CD4-positive, alpha-beta T cell treated with Interleukin-4 for 1 hour (primary cell): ENCODE results near the gene MS4A7.
"Not testable (repeated sequence)": the region's sequence is repeated elsewhere in the genome, so short reads cannot be mapped to it uniquely, and the experiment has no call there.

ENCODE experiments used
- DNase-seq, 2 donors: peaks; one replicate each; pipeline ENCODE4 v3.0.0-alpha.2; 2020 to 2022

Gene MS4A7, protein sequence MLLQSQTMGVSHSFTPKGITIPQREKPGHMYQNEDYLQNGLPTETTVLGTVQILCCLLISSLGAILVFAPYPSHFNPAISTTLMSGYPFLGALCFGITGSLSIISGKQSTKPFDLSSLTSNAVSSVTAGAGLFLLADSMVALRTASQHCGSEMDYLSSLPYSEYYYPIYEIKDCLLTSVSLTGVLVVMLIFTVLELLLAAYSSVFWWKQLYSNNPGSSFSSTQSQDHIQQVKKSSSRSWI

DNA sequence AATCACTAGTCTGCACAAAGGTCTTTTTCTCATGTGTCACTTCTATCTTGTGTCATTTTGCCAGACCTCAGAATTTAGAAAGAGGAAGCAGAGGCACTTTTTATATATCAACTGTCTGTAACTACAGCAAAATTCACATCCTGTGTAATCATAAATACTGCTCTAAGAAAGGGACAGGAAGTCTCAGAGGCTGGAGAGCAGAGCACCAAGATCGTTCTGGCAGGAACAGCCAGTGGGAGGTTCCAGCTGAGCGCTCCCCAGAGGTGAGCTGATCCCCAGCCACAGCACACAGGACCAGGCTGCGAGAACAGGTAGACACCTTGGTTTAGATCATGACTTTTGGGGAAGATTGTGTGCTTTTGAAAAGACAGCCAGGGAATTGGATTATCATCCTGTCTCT, at the start of gene MS4A7:
TSS of gene MS4A7 (plus strand) at position 179 of the 400 bp plus-strand sequence. CDS start 4,610 bp downstream, outside the sequence.
- peak; percentile 24 to 78 for DNase-seq

DNA sequence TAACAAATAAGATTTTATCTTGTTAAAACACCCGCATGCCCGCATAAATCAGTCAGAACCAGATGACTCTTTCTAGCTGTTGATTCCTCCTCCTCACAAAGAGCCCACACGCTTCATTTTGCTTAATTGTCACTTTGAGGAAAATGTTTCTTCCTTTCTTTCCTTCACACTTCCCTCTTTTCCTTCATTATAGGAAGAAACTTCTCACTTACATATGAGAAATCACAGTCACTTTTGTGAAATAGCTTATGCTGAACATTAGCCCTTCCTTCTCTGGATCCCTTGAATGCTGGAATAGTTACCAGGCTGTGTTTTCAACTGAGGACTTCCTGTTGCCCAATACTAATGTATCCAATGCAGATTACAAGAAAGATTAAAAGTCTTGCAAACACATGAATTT, 45.5 kb upstream of the MS4A7 start:
- DNase-seq = no peak

DNA sequence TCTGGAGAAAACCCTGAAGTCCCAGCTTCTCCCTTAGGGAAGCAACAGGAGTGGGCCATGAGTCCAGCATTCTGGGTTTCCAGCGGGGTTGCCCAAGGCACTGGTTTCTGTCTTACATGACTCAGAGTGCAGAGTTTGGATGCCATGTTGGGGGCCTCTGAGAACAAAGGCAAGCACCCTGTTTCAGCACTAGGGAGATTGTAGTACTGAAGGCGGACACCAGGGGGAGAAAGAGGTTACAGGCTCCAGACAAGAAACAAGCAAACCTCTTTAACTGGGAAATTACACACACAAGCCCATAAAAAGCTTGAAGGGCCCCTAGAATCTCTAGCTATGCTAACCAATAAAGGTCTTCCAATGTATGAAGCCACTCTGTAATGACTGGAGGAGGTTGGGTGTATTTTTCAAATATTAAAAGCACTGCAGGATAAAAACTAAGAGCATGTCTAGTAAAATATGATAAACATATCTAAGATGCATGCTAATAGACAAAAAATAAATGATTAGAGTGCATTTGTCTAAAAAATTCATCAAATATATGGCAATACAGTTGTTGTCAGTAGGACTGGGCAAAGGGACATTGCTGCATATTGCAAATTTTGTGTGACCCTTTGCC, 44.2 kb upstream of the MS4A7 start:
- DNase-seq = peak; percentile 58 to 70

DNA sequence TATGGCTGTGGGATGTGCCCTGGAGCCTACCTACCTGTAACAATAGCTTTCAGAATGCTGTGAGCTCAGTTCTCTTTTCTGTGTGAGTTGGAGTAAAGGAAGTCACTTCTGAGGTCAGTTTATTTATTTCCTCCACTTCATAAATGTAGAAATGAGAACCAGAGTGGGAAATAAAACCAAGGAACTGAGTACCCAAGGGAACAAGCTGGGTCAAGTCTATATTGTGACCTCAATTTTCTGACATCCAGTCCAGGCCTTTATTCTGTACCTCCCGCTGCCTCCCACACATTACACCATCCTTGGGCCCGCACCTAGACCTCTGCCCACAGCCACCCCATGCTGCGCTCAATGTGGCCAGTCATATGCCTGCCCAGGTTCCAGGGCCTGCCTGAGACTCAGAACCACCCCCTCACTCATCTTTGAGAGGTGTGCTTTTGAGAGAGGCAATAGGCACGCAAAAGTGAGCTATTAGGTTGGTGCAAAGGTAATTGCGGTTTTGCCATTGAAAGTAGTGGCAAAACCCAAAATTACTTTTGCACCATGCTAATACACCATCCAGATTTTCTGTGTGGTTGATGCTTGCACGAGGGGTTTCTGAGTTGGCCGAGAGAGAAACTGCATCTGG, 41.5 kb upstream of the MS4A7 start:
- no peak for DNase-seq

DNA sequence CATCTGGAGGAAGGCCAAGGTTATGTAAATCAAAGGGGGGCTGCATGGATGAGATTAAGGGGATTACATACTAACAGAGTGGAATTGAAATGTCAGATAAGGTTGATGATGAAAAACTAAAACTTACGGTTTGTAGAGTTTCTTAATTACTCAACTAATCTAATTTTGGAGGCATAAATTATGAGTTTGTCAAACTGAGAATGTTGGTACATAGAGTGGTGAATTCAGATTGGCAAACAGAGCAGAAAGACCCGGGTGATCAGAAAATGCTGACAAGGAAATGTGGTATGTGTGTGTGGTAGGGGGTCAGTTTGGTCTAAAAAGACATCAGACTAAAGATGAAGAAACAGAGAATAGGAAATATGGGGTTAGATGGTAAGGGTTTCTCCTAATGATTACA, 40.3 kb upstream of the MS4A7 start:
- no peak for DNase-seq

DNA sequence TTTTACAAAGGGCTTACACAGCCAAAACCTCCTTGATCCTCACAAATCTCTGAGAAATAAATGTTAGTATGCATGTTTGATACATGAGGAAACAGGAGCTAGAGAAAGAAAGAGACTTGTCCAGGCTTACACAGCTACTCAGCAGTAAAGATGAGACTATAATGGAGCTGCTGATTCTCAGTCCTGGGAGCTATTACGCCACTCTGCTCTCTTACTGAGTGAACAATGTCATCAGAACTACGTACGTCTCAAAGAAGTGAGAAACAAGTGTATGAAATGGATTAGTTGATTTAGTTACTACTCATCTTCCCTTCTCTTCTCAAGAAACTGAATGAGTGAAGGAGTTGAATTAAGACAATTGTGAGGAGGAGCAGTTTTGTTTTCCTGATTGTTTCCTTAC, 39.0 kb upstream of the MS4A7 start:
- DNase-seq = no peak

DNA sequence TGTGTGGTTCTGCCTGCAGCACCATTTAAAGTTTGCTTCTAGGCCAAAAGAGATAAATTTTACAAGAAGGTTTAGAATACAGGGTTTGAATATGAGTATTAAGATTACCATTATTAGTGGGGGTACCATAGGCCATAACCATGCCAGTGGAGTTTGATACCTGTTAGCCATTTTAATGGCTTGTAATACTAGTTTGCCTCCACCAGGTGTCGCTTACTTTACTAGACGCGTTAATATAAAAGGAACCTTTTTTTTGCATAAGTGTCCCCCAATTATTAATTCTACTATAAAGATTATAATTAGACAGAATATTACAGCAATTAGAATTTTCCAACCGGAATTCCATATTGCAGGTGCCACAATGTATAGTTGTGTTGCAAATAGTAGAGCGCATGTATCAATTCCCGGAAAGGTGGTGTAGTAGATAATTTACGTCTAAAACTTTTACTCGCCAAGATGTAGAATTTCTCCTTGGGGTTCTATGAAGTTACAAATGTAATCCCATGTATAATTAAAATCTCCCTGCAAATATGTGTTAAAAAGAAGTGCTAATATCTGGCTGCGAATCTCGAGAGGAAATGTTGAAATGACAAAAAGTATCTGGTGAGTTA, 35.1 kb upstream of the MS4A7 start:
- peak in 1 of 2 donors; percentile 33 for DNase-seq

DNA sequence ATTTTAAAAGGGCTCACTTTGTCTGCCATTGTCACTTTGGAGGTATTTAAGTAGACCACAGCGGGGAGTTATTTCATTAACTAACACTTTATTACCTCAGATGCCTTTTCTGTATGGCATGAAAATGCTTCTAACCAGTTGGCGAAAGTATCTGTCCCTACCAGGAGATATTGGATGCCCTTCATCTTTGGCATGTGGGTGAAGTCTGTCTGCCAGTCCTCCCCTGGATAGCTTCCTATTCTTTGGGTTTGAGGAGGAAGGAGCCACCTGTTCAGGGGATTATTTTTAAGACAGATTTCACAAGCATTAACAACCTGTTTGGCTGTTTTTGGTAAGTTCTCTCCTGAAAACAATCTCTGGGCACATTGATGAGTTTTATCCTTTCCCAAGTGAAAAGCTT, 34.2 kb upstream of the MS4A7 start:
- DNase-seq = no peak

DNA sequence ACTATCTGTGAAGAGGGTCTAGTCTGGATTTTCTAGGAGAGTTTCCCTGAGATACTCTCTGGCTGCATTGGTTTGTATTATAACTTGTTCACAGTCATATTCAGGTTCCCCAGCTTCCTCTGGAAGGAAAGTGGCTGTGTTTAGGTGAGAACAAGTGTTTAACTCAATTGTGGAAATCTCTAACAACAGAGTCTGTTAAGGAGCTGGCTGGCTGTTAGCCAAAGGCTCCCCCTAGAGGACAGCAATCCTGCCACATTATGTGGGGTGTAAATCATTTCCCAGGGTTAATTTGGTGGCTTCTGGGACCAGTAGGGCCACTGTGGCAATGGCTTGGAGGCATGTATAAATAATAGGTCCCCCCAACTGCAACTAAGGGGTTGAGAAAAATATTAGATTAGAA, 32.8 kb upstream of the MS4A7 start:
- peak in 1 of 2 donors; percentile 39 for DNase-seq

DNA sequence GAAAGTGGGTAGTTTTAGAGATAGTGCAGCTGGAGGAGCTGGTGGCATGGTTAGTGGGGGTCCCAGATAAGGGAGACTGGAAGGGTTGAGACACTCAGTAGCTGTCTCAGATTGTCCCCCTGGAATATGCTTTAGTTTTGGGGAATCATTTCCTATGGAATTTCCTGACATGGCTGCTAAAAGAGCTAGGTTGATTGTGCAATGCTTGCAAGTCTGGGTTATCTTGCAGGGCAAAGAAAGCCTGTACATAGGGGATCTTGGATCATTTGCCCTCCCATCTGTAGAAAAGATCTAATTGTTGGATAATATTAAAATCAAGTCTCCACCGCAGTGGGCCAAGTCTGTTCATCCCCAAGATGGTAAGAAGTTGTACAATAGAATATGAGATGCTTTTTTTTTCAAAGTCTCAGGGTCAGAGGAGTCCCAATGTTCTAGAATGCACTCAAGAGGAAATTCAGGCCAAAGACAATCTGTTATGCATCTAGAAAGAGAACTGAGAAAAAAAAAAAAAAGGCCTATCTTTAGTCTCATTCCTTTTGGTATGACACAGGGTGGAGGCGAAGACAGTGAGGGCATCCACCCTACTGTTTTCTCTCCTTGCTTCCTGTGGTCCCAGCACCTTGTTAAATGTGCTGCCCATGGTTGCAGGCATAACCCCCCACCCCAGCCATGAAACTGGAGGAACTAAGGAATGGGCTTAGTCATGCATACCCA, 31.1 kb upstream of the MS4A7 start:
- DNase-seq = no peak

DNA sequence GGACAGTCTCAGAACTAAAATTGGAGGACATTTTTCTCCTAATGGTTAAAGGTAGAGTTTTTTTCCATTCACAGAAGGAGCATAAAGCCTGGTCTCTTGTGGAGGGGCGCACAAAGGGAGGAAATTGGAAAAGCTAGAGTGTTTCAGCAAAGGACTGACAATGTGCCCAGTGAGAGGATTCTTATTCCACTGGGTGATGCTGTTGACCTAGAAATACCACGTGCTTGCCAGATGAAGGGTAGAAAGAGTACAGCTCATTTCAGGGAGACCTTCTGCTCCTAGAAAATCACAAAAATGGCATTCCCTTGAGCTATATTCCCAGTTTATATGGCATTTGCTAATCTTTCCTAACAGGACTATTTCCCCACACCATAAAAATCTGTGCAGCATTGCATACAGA, 30.2 kb upstream of the MS4A7 start:
- DNase-seq = no peak

DNA sequence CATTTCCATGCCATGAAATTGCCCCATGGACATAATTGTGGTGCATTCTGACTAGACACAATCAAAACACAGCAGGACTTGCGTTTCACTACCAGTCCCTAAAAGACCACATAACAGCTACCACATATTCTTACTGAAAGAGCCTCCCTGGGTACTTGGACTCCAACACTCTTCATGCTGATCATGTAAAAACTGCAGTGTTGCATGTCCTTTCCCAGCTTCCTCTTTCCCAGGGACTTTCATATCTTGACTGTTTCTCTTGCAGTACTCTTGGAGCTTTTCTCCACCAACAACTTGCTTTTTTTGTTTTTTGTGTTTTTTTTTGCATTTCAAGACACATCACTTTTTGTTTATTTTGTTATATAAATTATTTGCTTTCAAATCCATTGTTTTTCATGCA, 28.3 kb upstream of the MS4A7 start:
- DNase-seq = no peak

DNA sequence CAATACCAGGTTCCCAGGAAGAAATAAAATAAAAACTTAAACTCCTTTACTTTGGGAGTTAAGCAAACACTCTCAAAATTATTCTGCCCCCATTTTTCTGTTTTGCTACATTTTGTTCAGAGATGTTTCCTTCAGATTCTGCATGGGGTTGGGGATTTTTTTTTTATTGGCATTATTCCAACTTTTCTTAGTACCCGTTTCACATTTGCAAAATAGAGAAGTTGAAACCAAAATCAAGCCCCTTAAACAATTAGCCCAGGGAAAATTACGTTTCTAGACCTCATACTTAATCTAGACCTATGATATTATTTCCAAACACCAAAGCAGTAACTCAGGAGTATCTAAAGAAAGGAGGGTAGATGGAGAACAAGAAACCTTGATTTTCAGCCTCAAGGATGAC, 20.6 kb upstream of the MS4A7 start:
- no peak for DNase-seq

DNA sequence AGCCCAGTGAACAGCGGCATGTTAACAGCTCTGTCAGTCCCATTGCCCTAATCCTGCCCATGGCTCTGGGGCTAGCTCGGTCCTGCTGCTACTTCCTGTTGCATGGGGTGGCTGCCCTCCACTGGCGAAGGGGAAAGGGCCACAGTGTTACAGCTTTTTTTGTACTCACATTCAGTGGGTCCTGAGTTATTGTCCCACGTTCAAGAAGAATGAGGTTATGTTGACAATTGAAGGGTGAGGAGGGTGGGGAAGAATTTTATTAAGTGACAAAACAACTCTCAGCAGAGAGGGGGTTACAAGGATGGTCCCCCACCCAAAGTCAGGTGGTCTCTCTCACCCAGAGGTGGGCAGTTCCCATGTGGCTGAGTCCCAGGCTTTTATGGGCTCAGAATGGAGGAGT, 17.7 kb upstream of the MS4A7 start:
- no peak for DNase-seq

DNA sequence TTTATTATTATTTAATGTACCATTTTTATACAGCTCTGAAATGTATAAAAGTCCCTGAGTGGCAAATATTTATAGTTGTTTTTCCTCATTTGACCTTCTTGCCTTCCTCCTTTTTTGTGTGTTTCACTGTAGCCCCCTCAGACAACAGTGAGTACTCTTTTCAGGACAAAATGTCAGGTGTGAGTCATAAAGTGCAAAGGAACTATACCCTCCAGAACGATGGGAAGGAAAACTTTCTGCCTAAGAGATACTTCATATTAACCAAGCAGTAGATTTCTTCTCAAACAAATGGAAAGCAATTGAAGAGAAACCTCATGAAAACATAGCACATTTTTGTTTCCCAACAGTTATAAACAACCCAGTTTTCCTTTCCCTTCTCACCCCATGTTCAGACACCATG, 16.1 kb upstream of the MS4A7 start:
- DNase-seq = no peak

DNA sequence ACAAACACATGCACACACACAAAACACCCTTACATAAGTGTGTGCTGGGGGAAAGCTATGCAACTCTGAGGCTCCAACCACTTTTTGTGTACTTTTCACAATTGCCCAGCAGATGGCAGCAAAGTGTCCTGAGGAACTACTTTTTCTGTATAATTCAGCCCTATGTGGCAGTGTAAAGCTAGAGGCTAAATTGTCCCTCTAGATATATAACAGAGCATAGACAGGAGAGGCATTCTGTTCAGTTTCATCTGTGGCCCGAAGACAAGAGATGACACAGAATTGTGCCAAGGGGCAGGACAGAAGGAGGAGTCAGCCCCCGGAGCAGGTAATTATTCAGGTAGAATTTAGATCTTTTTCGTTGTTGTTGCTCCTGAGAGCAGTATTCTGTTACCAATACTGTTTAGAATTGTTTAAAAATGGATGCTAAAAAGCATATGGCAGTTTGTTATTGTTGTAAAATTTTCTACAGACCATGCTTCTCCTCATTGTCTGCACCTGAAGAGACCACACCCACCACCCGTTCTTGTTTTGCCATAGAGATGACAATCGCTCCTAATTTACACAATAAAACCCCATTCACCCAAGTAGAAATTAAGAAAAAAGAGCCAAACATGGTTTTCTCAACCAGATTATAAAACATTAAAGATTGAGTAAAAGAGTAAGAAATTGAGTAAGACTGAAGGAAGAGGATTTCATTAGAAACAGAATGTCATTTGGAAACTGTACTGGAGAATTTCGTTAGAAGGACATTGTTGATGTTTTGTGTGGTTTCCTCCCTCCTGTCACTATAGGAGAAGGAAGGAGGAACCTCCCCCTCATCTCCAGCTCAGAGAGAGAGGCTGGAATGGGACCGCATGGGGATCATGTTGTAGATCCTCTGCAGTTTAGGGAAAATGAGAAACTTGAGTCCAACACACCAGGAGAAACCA, 14.5 kb upstream of the MS4A7 start:
- DNase-seq = peak; percentile 62 to 78

DNA sequence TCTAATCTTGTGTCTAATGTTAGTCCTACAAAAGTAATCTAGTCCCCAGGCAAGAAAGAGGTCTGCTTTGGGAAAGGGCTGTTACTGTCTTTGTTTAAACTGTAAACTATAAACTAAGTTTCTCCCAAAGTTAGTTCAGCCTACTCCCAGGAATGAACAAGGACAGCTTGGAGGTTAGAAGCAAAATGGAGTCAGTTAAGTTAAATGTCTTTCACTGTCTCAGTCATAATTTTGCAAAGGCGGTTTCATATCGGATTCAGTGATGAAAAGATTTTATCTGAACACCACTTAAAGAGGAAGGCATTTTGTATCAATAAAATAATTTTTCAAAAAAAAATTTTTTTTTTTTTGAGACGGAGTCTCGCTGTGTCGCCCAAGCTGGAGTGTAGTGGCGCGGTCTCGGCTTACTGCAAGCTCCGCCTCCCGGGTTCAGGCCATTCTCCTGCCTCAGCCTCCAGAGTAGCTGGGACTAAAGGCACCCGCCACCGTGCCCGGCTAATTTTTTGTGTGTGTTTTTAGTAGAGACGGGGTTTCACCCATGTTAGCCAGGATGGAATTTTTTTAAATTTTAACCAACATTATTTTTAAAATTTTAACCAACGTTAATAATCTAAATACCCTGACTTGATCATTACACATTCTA, 11.9 kb upstream of the MS4A7 start:
- DNase-seq = not testable (repeated sequence)

DNA sequence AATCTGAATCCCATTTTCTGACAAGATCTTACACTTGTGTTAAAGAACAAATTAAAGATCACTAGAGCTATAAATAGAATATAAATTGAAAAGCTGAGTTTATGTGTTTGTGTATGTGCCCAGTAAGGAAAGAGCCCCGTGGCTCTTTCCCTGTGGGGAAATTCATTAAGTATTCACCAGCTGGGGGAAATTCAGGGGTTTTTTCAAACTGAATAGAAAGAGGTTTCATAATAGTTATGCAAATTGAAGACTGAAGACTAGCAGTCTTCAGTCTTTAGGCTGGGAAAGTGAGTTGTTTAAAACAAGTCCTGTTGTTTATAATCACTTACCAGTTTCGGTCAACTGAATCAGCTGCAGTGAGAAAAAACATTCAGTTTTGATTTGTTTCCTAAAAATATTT, 11.3 kb upstream of the MS4A7 start:
- peak; percentile 19 to 45 for DNase-seq

DNA sequence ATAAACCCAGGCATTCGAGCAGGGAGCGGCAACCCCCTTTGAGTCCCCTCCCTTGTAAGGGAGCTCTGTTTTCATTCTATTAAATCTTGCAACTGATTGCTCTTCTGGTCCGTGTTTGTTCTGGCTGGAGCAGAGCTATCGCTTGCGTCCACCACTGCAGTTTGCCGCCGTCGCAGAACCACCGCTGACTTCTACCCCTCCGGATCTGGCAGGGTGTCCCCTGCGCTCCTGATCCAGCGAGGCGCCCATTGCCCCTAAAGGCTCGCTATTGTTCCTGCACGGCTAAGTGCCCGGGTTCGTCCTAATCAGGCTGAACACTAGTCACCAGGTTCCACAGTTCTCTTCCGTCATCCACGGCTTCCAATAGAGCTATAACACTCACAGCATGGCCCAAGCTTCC, 10.4 kb upstream of the MS4A7 start:
- DNase-seq = no peak

DNA sequence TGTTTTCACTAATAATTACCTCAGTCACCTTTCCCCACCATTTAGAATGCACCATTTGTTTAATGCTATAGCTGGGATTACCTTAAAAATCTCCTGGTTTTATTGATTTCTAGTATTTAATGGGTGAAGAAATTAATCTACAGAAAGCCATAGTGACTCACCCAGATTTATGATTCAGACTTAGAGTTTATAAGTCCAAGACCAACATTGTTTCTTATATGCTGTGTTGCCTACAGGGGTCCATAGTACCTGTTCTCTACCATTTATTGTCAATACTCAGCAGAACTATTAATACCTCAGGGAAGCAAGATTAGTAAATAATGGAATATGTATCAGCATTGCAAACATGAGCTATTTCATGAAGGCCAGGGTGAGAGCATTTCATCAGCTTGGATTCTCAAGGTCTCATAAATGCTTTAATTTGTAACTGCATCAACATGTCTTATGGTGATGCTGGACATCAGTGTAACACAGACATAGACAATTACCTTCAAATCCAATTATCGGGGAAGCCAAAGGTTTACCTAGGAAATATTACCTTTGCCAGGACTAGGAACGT, 8.0 kb upstream of the MS4A7 start:
- no peak for DNase-seq

DNA sequence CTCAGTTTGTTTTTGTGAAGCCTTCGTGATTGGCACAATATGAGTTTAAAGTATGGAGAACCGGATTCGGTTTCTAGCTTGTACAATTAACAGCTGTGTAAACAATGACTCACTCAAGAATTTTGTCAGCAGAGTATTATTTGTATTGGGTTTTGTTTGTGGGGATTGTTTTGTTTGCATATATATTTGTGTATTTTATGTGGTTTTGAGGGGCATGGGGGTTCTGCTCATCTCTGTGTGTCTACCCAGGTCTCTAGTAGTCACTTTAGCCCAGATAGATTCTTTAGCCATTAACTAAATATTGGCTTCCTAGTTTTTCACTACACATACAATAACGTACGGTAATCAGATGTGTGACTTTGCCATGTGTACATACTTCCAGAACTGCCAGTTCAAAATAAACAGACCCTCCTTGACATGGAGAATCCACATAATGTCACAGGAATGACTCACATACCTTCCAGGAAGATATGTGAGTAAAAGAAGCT, 7.5 kb upstream of the MS4A7 start:
- DNase-seq = no peak
